NT2/D1 (cell line): ENCODE measurements around the gene ENPP6.

Source experiments
- SUZ12 ChIP-seq: IDR thresholded peaks from 2 replicates; pipeline ENCODE4 v1.6.1; 2011; ENCODE audit not compliant: insufficient read length, insufficient read depth; ENCODE audit errors: extremely low read depth
- YY1 ChIP-seq: IDR thresholded peaks from 2 replicates; pipeline ENCODE4 v1.6.1; 2011; ENCODE audit not compliant: insufficient read length, insufficient read depth
- ZNF274 ChIP-seq: IDR thresholded peaks from 2 replicates; pipeline ENCODE4 v1.6.1; 2011; ENCODE audit warnings: mild to moderate bottlenecking, low read depth, low read length

GRCh38 chr4:184216515-184216914, 1.2 kb downstream of the ENPP6 start:
- TF ChIP-seq ZNF274 (no peak), SUZ12 (no peak), YY1 (no peak)
